ENCODE results near the gene PLA2R1.
A peak's percentile ranks its signal among the peaks of the same experiment; 100 is the strongest.

Gene PLA2R1
- 0 to 0.36 (median 0.09) reads per million in 4 experiments for total RNA-seq

GRCh38 chr2:160062292-160063005, at the start of gene PLA2R1:
PLA2R1 (minus strand) TSS chr2:160062615; CDS start chr2:160062403, 212 bp downstream.
- no peak for DNase-seq

- no peak for DNase-seq
Measured at GRCh38 chr2:160110674-160111239, 48.3 kb upstream of the PLA2R1 start.

GRCh38 chr2:160109939-160110673, 47.7 kb upstream of the PLA2R1 start:
- peak; percentile 8 for DNase-seq

- DNase-seq, result no peak
Measured at GRCh38 chr2:160109243-160109642, 46.8 kb upstream of the PLA2R1 start.

- DNase-seq, result no peak
Measured at GRCh38 chr2:160108646-160109045, 46.2 kb upstream of the PLA2R1 start.

- DNase-seq, result no peak
Measured at GRCh38 chr2:160105366-160105765, 43.0 kb upstream of the PLA2R1 start.

GRCh38 chr2:160104115-160104514, 41.7 kb upstream of the PLA2R1 start:
- DNase-seq, result no peak

- DNase-seq, result no peak
Measured at GRCh38 chr2:160097326-160097725, 34.9 kb upstream of the PLA2R1 start.

GRCh38 chr2:160096409-160096808, 34.0 kb upstream of the PLA2R1 start:
- DNase-seq, result no peak

GRCh38 chr2:160092445-160092844, 30.0 kb upstream of the PLA2R1 start:
- DNase-seq, result no peak

- DNase-seq, result no peak
Measured at GRCh38 chr2:160091381-160091780, 29.0 kb upstream of the PLA2R1 start.

- DNase-seq, result no peak
Measured at GRCh38 chr2:160087854-160088745, 25.7 kb upstream of the PLA2R1 start.

- DNase-seq, result no peak
Measured at GRCh38 chr2:160085662-160086061, 23.2 kb upstream of the PLA2R1 start.

GRCh38 chr2:160077912-160078810, 15.7 kb upstream of the PLA2R1 start:
- no peak for DNase-seq

- DNase-seq, result no peak
Measured at GRCh38 chr2:160076914-160077313, 14.5 kb upstream of the PLA2R1 start.

GRCh38 chr2:160076241-160076640, 13.8 kb upstream of the PLA2R1 start:
- DNase-seq, result no peak

- no peak for DNase-seq
Measured at GRCh38 chr2:160075171-160075570, 12.8 kb upstream of the PLA2R1 start.

GRCh38 chr2:160073284-160073888, 11.0 kb upstream of the PLA2R1 start:
- DNase-seq, result no peak

- DNase-seq, result no peak
Measured at GRCh38 chr2:160068906-160069305, 6.5 kb upstream of the PLA2R1 start.

GRCh38 chr2:160064916-160065315, 2.5 kb upstream of the PLA2R1 start:
- no peak for DNase-seq

GRCh38 chr2:160063879-160064612, 1.6 kb upstream of the PLA2R1 start:
- DNase-seq, result no peak

Measured in effector CD8-positive, alpha-beta T cell (primary cell).